ENCODE data around the gene DHRSX.
"Not testable (repeated sequence)": the region's sequence is repeated elsewhere in the genome, so short reads cannot be mapped to it uniquely, and the experiment has no call there.

Gene DHRSX

GRCh38 chrX:2313864-2314640 is 186.7 kb downstream of the DHRSX start:
- Histone ChIP-seq H3K27ac (ENCODE audit: low read depth, low read length) (no peak overlapping the region), H3K4me1 (ENCODE audit: control insufficient read depth, insufficient read depth, low read length) (no peaks in the 10 kb centered on the region; the same call in 1 of the 2 replicates), H3K9me3 (ENCODE audit: control insufficient read depth, insufficient read depth, low read depth, low read length) (peaks cover 10% of the 10 kb centered on the region), H3K27me3 (ENCODE audit: control insufficient read depth, insufficient read depth, low read length) (no peaks in the 10 kb centered on the region), H3K36me3 (ENCODE audit: control insufficient read depth, insufficient read depth, low read length) (no peaks in the 10 kb centered on the region), H3K4me3 (ENCODE audit: low read depth, low read length) (no peak overlapping the region), H3K9ac (ENCODE audit: low read length) (no peak overlapping the region)

- H3K27me3 ChIP-seq (ENCODE audit: control insufficient read depth, insufficient read depth, low read length); H3K9ac ChIP-seq (ENCODE audit: low read length); H3K4me3 ChIP-seq (ENCODE audit: low read depth, low read length); H3K36me3 ChIP-seq (ENCODE audit: control insufficient read depth, insufficient read depth, low read length); H3K27ac ChIP-seq (ENCODE audit: low read depth, low read length); H3K4me1 ChIP-seq (ENCODE audit: control insufficient read depth, insufficient read depth, low read length): not testable (repeated sequence)
- H3K9me3 ChIP-seq (ENCODE audit: control insufficient read depth, insufficient read depth, low read depth, low read length), result peaks cover 10% of the 10 kb centered on the region
Measured at GRCh38 chrX:2312061-2312591, 188.7 kb downstream of the DHRSX start.

- Histone ChIP-seq H3K9me3 (ENCODE audit: control insufficient read depth, insufficient read depth, low read depth, low read length) (peaks cover 10% of the 10 kb centered on the region), H3K4me1 (ENCODE audit: control insufficient read depth, insufficient read depth, low read length) (no peaks in the 10 kb centered on the region; the same call in 1 of the 2 replicates), H3K27me3 (ENCODE audit: control insufficient read depth, insufficient read depth, low read length) (no peaks in the 10 kb centered on the region), H3K27ac (ENCODE audit: low read depth, low read length) (no peak overlapping the region), H3K4me3 (ENCODE audit: low read depth, low read length) (no peak overlapping the region), H3K36me3 (ENCODE audit: control insufficient read depth, insufficient read depth, low read length) (no peaks in the 10 kb centered on the region), H3K9ac (ENCODE audit: low read length) (no peak overlapping the region)
Measured at GRCh38 chrX:2311501-2311900, 189.3 kb downstream of the DHRSX start.

DNA sequence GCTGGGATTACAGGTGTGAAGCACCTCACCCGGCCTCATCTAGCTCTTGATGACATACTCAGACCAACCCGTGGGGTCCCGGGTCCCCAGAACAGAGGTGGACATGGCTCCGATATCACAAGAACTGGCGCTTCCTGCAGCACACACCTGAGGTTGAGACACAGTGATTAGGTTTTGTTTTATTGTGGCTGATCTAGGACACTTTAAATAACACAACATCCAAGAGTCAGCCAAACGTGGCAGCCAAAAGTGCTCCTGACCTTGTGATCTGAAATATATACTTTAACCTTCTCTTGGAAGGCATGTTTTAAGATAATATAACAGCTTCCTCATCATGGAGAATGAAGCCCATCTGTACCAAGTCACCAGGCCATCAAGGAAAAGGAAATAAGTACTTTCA is 198.9 kb downstream of the DHRSX start:
- Histone ChIP-seq H3K27me3 (ENCODE audit: control insufficient read depth, insufficient read depth, low read length) (no peaks in the 10 kb centered on the region), H3K27ac (ENCODE audit: low read depth, low read length) (no peak overlapping the region), H3K9me3 (ENCODE audit: control insufficient read depth, insufficient read depth, low read depth, low read length) (no peaks in the 10 kb centered on the region), H3K4me1 (ENCODE audit: control insufficient read depth, insufficient read depth, low read length) (no peaks in the 10 kb centered on the region), H3K9ac (ENCODE audit: low read length) (no peak overlapping the region), H3K4me3 (ENCODE audit: low read depth, low read length) (no peak overlapping the region), H3K36me3 (ENCODE audit: control insufficient read depth, insufficient read depth, low read length) (no peaks in the 10 kb centered on the region)

DNA sequence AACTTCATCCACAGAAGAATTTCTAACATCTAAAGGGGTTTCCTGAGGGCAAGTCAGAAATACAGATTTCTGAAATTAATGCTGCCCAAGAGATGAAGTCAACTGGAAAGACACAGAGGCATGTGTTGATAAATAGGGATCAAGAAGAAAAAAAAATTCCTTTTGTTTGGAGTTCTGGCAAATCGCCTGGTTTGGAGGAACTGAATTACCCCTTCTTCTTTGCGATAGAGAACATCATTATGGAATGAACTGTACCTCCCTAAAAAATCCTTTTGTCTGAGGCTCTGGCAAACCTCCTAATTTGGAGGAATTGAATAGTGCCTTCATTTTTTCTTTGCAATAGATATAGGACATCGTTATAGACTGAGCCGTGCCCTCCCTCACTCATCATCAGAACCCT is 200.9 kb downstream of the DHRSX start:
- Histone ChIP-seq H3K9me3 (ENCODE audit: control insufficient read depth, insufficient read depth, low read depth, low read length) (peaks cover 5% of the 10 kb centered on the region), H3K27me3 (ENCODE audit: control insufficient read depth, insufficient read depth, low read length) (no peaks in the 10 kb centered on the region), H3K9ac (ENCODE audit: low read length) (no peak overlapping the region), H3K36me3 (ENCODE audit: control insufficient read depth, insufficient read depth, low read length) (no peaks in the 10 kb centered on the region), H3K27ac (ENCODE audit: low read depth, low read length) (no peak overlapping the region), H3K4me1 (ENCODE audit: control insufficient read depth, insufficient read depth, low read length) (no peaks in the 10 kb centered on the region), H3K4me3 (ENCODE audit: low read depth, low read length) (no peak overlapping the region)

- Histone ChIP-seq H3K9me3 (ENCODE audit: control insufficient read depth, insufficient read depth, low read depth, low read length) (peaks cover 27% of the 10 kb centered on the region), H3K9ac (ENCODE audit: low read length) (no peak overlapping the region), H3K4me1 (ENCODE audit: control insufficient read depth, insufficient read depth, low read length) (no peaks in the 10 kb centered on the region), H3K27me3 (ENCODE audit: control insufficient read depth, insufficient read depth, low read length) (no peaks in the 10 kb centered on the region), H3K36me3 (ENCODE audit: control insufficient read depth, insufficient read depth, low read length) (peaks cover 35% of the 10 kb centered on the region), H3K27ac (ENCODE audit: low read depth, low read length) (no peak overlapping the region), H3K4me3 (ENCODE audit: low read depth, low read length) (no peak overlapping the region)
Measured at GRCh38 chrX:2286731-2287130, 214.0 kb downstream of the DHRSX start.

DNA sequence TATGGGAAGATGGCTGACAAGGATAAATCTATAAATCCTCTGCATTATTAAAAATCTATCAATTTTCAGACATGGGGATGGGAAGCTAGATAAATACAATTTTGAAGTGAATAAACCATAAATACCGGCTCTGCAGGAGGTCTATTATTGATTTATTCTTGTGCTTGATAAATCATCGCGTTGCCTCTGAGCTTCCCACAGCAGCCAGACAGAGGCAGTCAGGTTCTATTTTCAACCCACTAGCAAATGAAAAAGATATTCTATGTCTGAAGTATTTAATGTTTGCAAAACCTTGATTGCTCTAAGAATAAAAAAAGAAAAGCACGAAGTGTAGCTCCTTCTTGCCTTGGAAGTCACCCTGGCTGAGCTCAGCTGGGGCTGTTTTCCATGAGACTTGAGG is 216.2 kb downstream of the DHRSX start:
- H3K9me3 ChIP-seq (ENCODE audit: control insufficient read depth, insufficient read depth, low read depth, low read length), result peaks cover 27% of the 10 kb centered on the region
- H3K4me1 ChIP-seq (ENCODE audit: control insufficient read depth, insufficient read depth, low read length), result no peaks in the 10 kb centered on the region
- no peak overlapping the region for H3K27ac ChIP-seq (ENCODE audit: low read depth, low read length)
- H3K36me3 ChIP-seq (ENCODE audit: control insufficient read depth, insufficient read depth, low read length), result peaks cover 17% of the 10 kb centered on the region
- H3K4me3 ChIP-seq (ENCODE audit: low read depth, low read length), result no peak overlapping the region
- H3K27me3 ChIP-seq (ENCODE audit: control insufficient read depth, insufficient read depth, low read length), result no peaks in the 10 kb centered on the region
- H3K9ac ChIP-seq (ENCODE audit: low read length), result no peak overlapping the region

- H3K27me3 ChIP-seq (ENCODE audit: control insufficient read depth, insufficient read depth, low read length), result no peaks in the 10 kb centered on the region
- H3K9ac ChIP-seq (ENCODE audit: low read length), result no peak overlapping the region
- no peaks in the 10 kb centered on the region for H3K4me1 ChIP-seq (ENCODE audit: control insufficient read depth, insufficient read depth, low read length)
- peaks cover 13% of the 10 kb centered on the region for H3K36me3 ChIP-seq (ENCODE audit: control insufficient read depth, insufficient read depth, low read length)
- no peak overlapping the region for H3K4me3 ChIP-seq (ENCODE audit: low read depth, low read length)
- H3K9me3 ChIP-seq (ENCODE audit: control insufficient read depth, insufficient read depth, low read depth, low read length), result peaks cover 27% of the 10 kb centered on the region
- H3K27ac ChIP-seq (ENCODE audit: low read depth, low read length), result no peak overlapping the region
Measured at GRCh38 chrX:2284133-2284532, 216.6 kb downstream of the DHRSX start.

DNA sequence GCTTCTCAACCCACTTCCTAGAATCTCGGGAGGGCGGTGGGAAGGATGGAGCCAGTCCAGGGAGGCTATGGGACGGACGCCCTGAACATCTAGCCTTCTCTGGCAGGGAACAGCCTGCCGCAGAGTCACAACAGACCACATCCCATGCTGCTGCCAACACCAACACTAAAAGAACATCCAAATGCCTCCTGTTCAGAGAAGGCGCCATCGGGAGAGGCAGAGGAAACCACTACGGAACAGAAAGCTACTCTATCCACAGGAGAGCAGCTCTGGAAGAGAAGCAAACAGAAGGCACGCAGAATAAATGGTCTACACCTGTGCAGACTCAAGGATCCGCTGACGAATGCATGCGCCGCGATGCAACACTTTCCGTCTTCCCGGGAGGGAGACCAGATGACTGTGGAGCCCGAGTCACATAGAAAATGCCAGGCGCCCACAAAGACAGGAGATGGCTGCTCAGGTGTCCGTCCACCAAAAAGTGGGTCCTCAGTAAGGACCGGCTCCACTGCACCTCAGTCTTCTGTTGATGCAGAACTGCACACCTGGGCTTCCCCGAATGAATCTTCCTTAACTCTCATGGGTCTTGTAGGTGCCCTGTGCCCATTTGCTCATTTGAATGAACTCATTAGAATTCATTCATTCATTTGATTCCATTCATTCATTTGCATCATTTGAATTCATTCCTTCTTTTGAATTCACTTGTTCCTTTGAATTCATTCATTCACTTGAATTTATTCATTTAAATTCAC is 217.5 kb downstream of the DHRSX start:
- Histone ChIP-seq H3K9ac (ENCODE audit: low read length) (no peak overlapping the region), H3K27me3 (ENCODE audit: control insufficient read depth, insufficient read depth, low read length) (no peaks in the 10 kb centered on the region), H3K27ac (ENCODE audit: low read depth, low read length) (no peak overlapping the region), H3K36me3 (ENCODE audit: control insufficient read depth, insufficient read depth, low read length) (peaks cover 10% of the 10 kb centered on the region), H3K4me1 (ENCODE audit: control insufficient read depth, insufficient read depth, low read length) (no peaks in the 10 kb centered on the region), H3K9me3 (ENCODE audit: control insufficient read depth, insufficient read depth, low read depth, low read length) (peaks cover 27% of the 10 kb centered on the region), H3K4me3 (ENCODE audit: low read depth, low read length) (no peak overlapping the region)

DNA sequence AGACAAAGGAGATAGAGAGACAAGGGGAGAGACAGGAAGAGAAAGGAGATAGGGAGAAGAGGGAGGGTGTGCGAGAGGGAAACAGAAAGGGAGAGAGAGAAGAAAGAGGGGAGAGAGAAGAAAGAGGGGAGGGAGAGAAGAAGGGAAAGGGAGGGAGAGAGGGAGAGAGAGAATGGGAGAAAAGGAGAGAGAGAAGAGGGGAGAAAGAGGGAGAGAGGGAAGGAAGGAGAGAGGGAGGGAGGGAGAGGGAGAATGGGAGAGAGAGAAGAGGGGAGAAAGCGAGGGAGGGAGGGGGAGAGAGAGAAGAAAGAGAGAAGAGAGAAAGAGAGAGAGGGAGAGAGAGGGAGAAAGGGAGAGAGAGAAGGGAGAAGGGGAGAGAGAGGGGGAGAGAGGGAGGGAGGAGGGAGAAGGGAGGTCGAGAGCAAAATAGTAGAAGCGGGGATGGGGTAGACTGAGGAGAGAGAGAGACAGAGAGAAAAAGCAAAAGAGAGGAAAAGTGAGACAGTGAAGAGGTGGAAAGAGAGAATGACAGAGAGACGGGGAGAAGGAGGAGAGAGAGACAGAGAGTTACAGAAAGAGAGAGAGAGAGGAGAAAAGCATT is 218.2 kb downstream of the DHRSX start:
- Histone ChIP-seq H3K36me3 (ENCODE audit: control insufficient read depth, insufficient read depth, low read length) (peaks cover 10% of the 10 kb centered on the region), H3K4me3 (ENCODE audit: low read depth, low read length) (no peak overlapping the region), H3K9me3 (ENCODE audit: control insufficient read depth, insufficient read depth, low read depth, low read length) (peaks cover 27% of the 10 kb centered on the region), H3K4me1 (ENCODE audit: control insufficient read depth, insufficient read depth, low read length) (no peaks in the 10 kb centered on the region), H3K27me3 (ENCODE audit: control insufficient read depth, insufficient read depth, low read length) (no peaks in the 10 kb centered on the region), H3K27ac (ENCODE audit: low read depth, low read length) (no peak overlapping the region), H3K9ac (ENCODE audit: low read length) (no peak overlapping the region)

DNA sequence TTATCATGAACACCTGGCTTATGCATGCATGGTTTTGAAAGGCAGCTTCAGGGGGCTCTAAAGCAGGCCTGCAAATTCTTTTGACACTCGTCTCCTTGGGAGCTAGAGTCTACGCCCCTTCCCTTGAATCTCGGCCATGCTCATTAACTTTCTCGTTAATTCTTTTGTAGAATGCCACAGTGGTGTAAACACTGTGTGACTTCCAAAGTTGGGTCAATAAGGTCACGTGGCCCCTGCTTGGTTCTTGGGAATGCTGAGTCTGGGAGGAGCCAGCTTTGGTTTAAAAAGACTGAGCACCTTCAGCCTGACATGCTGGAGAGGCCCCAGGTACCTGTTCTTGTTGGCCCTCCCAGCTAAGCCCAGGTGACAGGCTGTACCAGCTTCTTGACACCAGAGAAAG is 228.4 kb downstream of the DHRSX start:
- H3K36me3 ChIP-seq (ENCODE audit: control insufficient read depth, insufficient read depth, low read length), result no peaks in the 10 kb centered on the region
- no peak overlapping the region for H3K9ac ChIP-seq (ENCODE audit: low read length)
- no peaks in the 10 kb centered on the region for H3K27me3 ChIP-seq (ENCODE audit: control insufficient read depth, insufficient read depth, low read length)
- no peak overlapping the region for H3K4me3 ChIP-seq (ENCODE audit: low read depth, low read length)
- peaks cover 9% of the 10 kb centered on the region for H3K4me1 ChIP-seq (ENCODE audit: control insufficient read depth, insufficient read depth, low read length)
- H3K9me3 ChIP-seq (ENCODE audit: control insufficient read depth, insufficient read depth, low read depth, low read length), result no peaks in the 10 kb centered on the region
- no peak overlapping the region for H3K27ac ChIP-seq (ENCODE audit: low read depth, low read length)

Data from HUES6 (cell line).